ENCODE measurements around the gene ADAT3.
"Not testable (repeated sequence)": the region's sequence is repeated elsewhere in the genome, so short reads cannot be mapped to it uniquely, and the experiment has no call there.

ADAT3 gene

DNA sequence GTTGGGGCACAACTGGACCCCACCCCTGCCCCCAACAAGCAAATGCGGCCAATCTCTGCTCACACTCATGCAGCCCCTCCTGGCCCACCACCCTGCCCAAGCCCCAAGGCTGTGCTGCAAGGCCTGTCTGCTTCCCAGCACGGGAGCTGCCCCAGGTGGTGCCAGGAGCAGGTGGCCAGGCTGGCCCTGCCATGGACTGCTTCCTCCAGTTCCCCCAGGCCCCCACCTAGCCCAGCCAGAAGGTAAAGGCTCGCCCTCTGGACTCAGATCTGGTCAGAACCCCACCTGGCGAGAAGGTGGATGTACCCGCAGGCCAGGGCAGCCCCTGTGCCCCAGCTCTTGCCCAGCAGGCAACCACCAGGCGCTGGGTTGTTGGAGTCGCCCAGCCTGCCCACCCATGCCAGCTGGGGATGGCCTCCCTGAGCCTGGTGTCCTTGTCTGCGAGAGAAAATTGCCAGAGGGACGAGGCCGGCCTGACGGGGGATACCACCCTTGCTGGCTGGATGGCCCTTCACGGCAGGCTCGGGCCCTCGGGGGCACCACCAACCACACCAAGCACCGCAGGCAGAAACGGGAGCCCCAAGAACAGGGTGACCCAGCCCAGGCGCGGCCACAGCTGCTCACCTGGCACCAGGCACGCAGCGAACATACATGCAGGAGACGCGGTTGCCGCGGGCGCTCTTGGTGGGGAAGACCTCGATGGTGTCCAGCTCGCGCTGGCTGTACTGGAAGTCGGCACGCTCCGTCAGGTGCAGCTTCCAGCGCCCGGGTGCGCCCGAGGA is 24.4 kb upstream of the ADAT3 start:
- Histone ChIP-seq H3K4me2 (ENCODE audit: low read length) (no peak overlapping the region), H3K9ac (ENCODE audit: low read depth, low read length) (no peak overlapping the region), H3K36me3 (ENCODE audit: insufficient read depth, low read length) (peaks cover 12% of the 10 kb centered on the region), H3K4me1 (ENCODE audit: control insufficient read depth, insufficient read depth, low read length) (peaks cover 31% of the 10 kb centered on the region), H3K27me3 (ENCODE audit: control insufficient read depth, insufficient read depth, low read length) (no peaks in the 10 kb centered on the region), H3K4me3 (ENCODE audit: low read length) (no peak overlapping the region), H3K9me3 (replicated peaks; ENCODE audit: low read length) (no peaks in the 10 kb centered on the region)

DNA sequence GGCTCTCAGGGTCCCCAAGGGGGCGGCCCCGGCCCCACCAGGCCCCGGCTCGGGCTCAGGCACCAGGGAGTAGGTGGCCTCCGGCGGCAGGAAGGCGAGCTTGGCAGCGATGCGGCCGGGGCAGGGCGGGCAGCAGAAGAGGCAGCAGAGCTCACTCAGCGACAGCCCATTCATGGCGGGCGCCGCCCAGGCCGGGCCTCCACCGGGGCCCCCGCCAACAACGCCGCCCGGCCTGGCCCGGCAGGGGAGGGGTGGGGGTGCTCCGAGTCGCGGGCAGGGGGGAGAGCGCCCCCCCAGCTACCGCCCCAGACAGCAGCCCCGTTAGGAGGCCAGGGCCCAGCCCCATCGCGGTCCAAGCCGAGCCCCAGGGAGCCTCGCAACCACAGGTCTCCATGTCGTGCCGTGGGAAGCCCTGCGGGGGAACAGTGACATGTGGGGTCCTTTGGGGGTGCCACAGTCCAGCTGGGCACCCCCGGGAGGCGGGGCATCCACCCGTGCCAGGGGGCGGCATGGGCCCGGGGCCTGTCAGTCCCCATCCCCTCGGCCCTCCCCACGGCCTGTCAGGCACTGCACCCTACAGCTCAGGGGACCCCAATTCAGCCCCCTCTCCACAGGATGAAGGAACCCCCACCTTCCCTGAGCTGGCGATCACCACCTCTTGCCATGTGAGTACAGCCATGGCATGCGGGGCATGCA is 23.7 kb upstream of the ADAT3 start:
- H3K4me2 ChIP-seq (ENCODE audit: low read length); H3K27me3 ChIP-seq (ENCODE audit: control insufficient read depth, insufficient read depth, low read length); H3K9ac ChIP-seq (ENCODE audit: low read depth, low read length); H3K4me3 ChIP-seq (ENCODE audit: low read length); H3K9me3 ChIP-seq (replicated peaks; ENCODE audit: low read length): not testable (repeated sequence)
- H3K4me1 ChIP-seq (ENCODE audit: control insufficient read depth, insufficient read depth, low read length), result peaks cover 26% of the 10 kb centered on the region
- H3K36me3 ChIP-seq (ENCODE audit: insufficient read depth, low read length), result peaks cover 12% of the 10 kb centered on the region

DNA sequence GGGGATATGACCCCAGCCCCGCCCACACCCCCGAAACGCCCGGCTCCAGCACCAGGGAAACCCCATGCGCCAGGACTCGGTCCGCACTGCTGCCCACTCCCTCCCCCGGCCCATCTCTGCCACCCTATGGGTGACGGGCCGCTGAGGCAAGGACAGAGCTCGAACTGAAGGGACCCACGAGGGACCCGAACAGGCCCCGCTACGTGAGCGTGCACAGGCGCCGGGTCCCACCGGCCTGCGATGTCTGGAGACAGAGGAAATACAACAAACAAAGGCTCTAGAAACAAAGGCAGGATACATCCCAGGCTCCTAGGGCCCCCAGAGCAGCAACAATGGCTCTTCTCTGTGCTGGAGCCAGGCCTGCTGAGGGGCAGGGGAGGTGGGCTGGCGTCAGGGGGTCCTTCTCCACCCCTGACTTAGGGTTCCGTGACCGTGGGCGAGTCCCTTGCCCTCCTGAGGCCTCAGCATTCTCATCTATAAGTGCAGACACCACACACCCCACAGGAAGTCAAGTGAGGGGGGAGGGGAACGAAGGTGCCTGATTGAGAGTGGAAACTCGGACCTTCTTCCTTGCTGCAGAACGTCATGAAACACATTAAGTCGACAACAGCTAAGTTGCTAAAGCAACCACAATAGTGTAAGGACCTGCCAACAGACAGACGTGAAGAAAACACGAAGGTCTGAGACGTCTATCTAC is 23.0 kb upstream of the ADAT3 start:
- no peak overlapping the region for H3K9ac ChIP-seq (ENCODE audit: low read depth, low read length)
- peaks cover 24% of the 10 kb centered on the region for H3K4me1 ChIP-seq (ENCODE audit: control insufficient read depth, insufficient read depth, low read length)
- no peak overlapping the region for H3K4me3 ChIP-seq (ENCODE audit: low read length)
- peaks cover 12% of the 10 kb centered on the region for H3K36me3 ChIP-seq (ENCODE audit: insufficient read depth, low read length)
- H3K27me3 ChIP-seq (ENCODE audit: control insufficient read depth, insufficient read depth, low read length), result no peaks in the 10 kb centered on the region
- H3K9me3 ChIP-seq (replicated peaks; ENCODE audit: low read length), result no peaks in the 10 kb centered on the region
- peak overlapping the region; percentile 92 for H3K4me2 ChIP-seq (ENCODE audit: low read length)

DNA sequence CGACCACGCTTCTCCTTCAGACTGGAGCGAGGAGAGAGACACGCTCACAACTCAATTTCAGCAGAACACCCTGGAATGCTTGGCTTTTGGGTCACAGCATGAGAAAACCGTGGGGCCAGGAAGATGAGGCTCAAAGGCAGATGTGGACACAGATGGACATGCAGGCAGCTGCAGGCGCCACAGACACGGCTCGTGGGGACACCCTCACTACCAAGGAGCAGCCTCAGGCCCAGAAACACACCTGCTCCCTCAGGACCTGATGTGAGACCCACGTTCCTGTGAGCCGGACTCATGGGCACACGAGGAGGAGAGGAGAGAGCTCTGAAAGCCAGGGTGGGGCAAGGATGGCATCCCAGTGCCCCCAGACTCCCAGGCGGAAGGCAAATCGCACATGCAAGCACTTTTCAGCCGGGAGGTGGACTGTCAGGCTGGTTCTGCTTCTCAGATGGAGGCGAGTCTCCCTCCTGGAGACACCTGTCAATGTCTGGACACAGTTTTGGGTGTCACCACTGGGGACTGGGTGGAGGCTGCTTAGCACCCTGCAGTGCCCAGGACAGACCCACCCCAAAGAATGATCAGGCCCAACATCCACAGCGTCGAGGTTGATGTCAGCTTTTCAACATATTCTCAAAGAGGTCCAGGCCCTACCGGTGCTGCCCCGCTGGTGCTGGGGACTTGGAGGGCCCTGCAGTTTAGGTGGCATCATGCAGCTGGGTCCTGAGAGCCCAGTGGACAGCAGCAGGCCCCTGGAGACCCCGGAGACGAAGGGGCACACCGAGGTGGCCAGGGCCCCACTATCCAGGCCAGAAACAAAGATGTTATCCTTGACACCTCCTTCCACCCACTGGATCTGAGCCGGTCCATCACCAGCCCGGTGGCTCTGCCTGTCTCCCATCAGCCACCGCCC is 22.2 kb upstream of the ADAT3 start:
- H3K4me1 ChIP-seq (ENCODE audit: control insufficient read depth, insufficient read depth, low read length), result peaks cover 24% of the 10 kb centered on the region
- peak overlapping the region; percentile 92 for H3K4me2 ChIP-seq (ENCODE audit: low read length)
- H3K27me3 ChIP-seq (ENCODE audit: control insufficient read depth, insufficient read depth, low read length), result no peaks in the 10 kb centered on the region
- H3K9ac ChIP-seq (ENCODE audit: low read depth, low read length), result peak overlapping the region; percentile 96
- peak overlapping the region; percentile 99 for H3K4me3 ChIP-seq (ENCODE audit: low read length)
- H3K36me3 ChIP-seq (ENCODE audit: insufficient read depth, low read length), result peaks cover 12% of the 10 kb centered on the region
- no peaks in the 10 kb centered on the region for H3K9me3 ChIP-seq (replicated peaks; ENCODE audit: low read length)

DNA sequence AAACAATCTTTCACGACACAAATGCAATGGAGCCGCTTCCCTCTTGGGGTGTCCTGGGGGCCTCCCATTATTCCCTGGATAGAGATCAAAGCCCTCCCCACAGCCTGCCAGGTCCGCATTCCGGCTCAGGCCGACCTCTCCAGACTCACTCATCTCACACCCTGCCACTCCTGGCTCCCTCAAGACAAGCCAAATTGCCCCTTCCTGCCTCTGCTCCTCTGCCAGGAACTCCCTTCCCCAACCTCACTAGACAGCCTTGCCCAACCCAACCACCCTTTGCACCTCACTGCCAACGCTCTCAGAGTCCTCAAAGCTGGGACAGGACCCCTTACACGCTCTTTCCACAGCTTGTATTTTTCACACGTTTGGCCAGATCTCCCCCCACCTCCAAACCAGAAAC is 21.4 kb upstream of the ADAT3 start:
- Histone ChIP-seq H3K27me3 (ENCODE audit: control insufficient read depth, insufficient read depth, low read length) (no peaks in the 10 kb centered on the region), H3K4me1 (ENCODE audit: control insufficient read depth, insufficient read depth, low read length) (peaks cover 24% of the 10 kb centered on the region), H3K9me3 (replicated peaks; ENCODE audit: low read length) (no peaks in the 10 kb centered on the region), H3K9ac (ENCODE audit: low read depth, low read length) (peak overlapping the region; percentile 96), H3K4me3 (ENCODE audit: low read length) (peak overlapping the region; percentile 99), H3K36me3 (ENCODE audit: insufficient read depth, low read length) (peaks cover 12% of the 10 kb centered on the region), H3K4me2 (ENCODE audit: low read length) (peak overlapping the region; percentile 92)

DNA sequence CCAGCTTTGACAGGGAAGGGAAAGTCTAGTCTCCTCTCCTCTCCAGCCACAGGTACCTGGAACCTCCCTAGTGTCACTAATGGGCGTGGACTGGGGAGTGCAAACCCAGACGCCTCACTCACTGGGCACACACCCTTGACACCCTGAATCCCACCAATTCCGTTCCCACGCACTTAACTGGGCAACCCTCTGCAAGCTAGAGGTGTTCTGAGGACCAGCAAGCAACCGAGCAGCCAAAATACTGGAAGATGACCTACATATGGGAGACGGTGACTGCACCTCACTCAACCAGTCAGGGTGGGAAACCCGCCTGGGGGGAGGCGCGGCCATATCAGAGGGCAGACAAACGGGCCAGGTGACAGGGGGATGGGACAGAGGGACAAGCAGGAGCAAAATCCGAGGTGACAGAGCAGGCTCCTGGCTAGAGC is 20.9 kb upstream of the ADAT3 start:
- H3K4me1 ChIP-seq (ENCODE audit: control insufficient read depth, insufficient read depth, low read length), result peaks cover 24% of the 10 kb centered on the region
- peak overlapping the region; percentile 96 for H3K9ac ChIP-seq (ENCODE audit: low read depth, low read length)
- peak overlapping the region; percentile 92 for H3K4me2 ChIP-seq (ENCODE audit: low read length)
- H3K4me3 ChIP-seq (ENCODE audit: low read length), result peak overlapping the region; percentile 99
- H3K27me3 ChIP-seq (ENCODE audit: control insufficient read depth, insufficient read depth, low read length), result no peaks in the 10 kb centered on the region
- H3K36me3 ChIP-seq (ENCODE audit: insufficient read depth, low read length), result peaks cover 12% of the 10 kb centered on the region
- no peaks in the 10 kb centered on the region for H3K9me3 ChIP-seq (replicated peaks; ENCODE audit: low read length)

DNA sequence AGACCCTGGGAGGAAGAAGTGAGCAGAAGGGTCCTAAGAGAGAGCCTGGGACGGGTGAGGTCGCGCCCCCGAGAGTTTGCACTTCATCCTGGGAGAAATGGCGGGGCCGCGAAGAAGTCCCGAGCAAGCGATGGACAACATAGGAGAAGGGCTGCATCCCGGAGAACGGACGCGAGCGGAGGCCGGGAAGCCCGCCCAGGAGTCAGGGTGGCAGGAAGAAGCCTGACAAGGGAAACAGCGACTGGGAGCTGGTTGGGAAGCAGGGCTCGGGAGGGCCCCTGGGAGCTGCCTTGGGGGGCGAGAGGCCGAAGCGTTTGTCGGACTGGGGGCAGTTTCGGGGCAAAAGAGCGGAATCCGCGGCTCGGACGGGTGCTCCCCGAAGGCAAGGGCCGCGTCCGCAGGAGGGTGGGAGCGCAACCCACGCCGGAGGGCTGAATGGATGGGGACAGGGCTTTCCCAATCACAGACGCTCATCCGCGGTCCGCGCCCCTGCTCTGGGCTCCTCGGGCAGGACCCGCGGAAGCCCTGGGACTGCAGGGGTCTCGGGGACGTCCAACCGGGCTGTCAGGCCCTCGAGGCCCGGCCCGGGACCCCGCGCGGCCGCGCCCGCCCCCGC is 20.4 kb upstream of the ADAT3 start:
- peak overlapping the region; percentile 92 for H3K4me2 ChIP-seq (ENCODE audit: low read length)
- no peaks in the 10 kb centered on the region for H3K27me3 ChIP-seq (ENCODE audit: control insufficient read depth, insufficient read depth, low read length)
- no peaks in the 10 kb centered on the region for H3K9me3 ChIP-seq (replicated peaks; ENCODE audit: low read length)
- H3K4me3 ChIP-seq (ENCODE audit: low read length), result peak overlapping the region; percentile 99
- H3K9ac ChIP-seq (ENCODE audit: low read depth, low read length), result peak overlapping the region; percentile 96
- H3K4me1 ChIP-seq (ENCODE audit: control insufficient read depth, insufficient read depth, low read length), result peaks cover 24% of the 10 kb centered on the region
- H3K36me3 ChIP-seq (ENCODE audit: insufficient read depth, low read length), result peaks cover 12% of the 10 kb centered on the region

DNA sequence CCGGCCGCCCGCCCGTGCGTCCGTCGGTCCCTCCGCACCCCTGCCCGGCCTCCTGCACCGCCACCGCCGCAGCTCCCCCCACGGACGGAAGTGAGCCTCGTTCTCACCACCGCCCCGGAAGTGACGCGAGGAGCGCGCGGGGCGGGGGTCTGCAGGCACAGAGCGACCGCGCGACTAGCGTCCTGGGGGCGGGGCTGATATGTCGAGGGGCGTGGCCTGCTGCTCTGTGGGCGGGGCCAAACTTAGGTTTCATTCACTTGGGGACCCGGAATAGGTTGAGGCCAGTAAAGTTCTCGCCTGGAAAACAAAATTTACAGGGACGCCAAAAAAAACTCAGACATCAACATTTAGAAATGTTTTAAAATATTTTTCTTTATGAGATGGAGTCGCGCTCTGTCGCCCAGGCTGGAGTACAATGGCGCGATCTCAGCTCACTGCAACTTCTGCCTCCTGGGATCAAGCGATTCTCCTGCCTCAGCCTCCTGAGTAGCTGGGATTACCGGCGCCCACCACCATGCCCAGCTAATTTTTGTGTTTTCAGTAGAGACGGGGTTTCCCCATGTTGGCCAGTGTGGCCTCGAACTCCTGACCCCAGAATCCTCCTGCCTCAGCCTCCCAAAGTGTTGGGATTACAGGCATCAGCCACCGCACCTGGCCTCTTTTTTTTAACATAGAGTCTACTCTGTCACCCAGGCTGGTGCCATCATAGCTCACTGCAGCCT is 19.6 kb upstream of the ADAT3 start, which contains the start of gene ABHD17A:
Gene ABHD17A (minus strand): TSS at position 99 of the 722 bp plus-strand sequence. CDS start 3,930 bp downstream, outside the sequence.
- H3K4me2 ChIP-seq (ENCODE audit: low read length), result peak within 1 kb of the TSS; percentile 92
- H3K9ac ChIP-seq (ENCODE audit: low read depth, low read length), result peak within 1 kb of the TSS; percentile 96
- H3K9me3 ChIP-seq (replicated peaks; ENCODE audit: low read length); H3K27me3 ChIP-seq (ENCODE audit: control insufficient read depth, insufficient read depth, low read length); H3K36me3 ChIP-seq (ENCODE audit: insufficient read depth, low read length): not testable (repeated sequence)
- H3K4me1 ChIP-seq (ENCODE audit: control insufficient read depth, insufficient read depth, low read length), result peaks cover 24% of the 10 kb centered on the region
- peak within 1 kb of the TSS; percentile 99 for H3K4me3 ChIP-seq (ENCODE audit: low read length)

DNA sequence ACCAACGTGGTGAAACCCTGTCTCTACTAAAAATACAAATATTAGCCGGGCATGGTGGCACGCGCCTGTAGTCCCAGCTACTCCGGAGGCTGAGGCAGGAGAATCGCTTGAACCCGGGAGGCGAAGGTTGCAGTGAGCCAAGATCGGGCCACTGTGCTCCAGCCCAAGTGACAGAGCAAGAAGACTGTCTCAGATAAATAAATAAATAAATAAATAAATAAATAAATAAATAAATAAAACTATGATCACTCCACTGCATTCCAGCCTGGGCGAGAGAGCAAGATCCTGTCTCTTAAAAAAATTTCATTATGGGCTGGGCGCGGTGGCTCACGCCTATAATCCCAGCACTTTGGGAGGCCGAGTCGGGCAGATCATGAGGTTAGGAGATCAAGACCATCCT is 18.8 kb upstream of the ADAT3 start:
- H3K9me3 ChIP-seq (replicated peaks; ENCODE audit: low read length); H3K4me3 ChIP-seq (ENCODE audit: low read length); H3K27me3 ChIP-seq (ENCODE audit: control insufficient read depth, insufficient read depth, low read length); H3K9ac ChIP-seq (ENCODE audit: low read depth, low read length); H3K4me2 ChIP-seq (ENCODE audit: low read length); H3K36me3 ChIP-seq (ENCODE audit: insufficient read depth, low read length): not testable (repeated sequence)
- peaks cover 24% of the 10 kb centered on the region for H3K4me1 ChIP-seq (ENCODE audit: control insufficient read depth, insufficient read depth, low read length)

DNA sequence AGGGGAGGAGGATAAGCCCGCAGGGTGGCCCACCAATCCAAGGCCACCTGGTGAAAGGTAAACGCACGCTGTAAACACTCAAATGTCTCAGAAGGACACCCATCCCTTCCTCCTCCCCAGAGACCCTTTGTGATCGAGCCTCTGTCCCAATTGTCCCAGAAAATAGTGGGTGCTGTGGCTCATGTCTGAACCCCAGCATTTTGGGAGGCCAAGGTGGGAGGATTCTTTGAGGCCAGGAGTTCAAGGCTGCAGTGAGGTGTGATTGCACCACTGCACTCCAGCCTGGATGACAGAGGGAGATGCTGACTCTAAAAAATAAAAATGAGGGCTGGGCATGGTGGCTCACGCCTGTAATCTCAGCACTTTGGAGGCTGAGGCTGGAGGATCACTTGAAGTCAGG is 16.8 kb upstream of the ADAT3 start:
- Histone ChIP-seq H3K36me3 (ENCODE audit: insufficient read depth, low read length) (peaks cover 3% of the 10 kb centered on the region), H3K27me3 (ENCODE audit: control insufficient read depth, insufficient read depth, low read length) (no peaks in the 10 kb centered on the region), H3K4me2 (ENCODE audit: low read length) (no peak overlapping the region), H3K9ac (ENCODE audit: low read depth, low read length) (no peak overlapping the region), H3K4me1 (ENCODE audit: control insufficient read depth, insufficient read depth, low read length) (peaks cover 12% of the 10 kb centered on the region), H3K9me3 (replicated peaks; ENCODE audit: low read length) (no peaks in the 10 kb centered on the region), H3K4me3 (ENCODE audit: low read length) (no peak overlapping the region)

Measured in skeletal muscle satellite cell (primary cell).